Right forelimb (tissue), 1 donor: ENCODE data around the gene TBC1D28.
"Not testable (repeated sequence)": the region's sequence is repeated elsewhere in the genome, so short reads cannot be mapped to it uniquely, and the experiment has no call there.

Source experiments
- DNase-seq: peaks from one replicate; pipeline ENCODE4 v3.0.0-alpha.2; 2018

TBC1D28 gene

GRCh38 chr17:18613016-18613415 is 31.2 kb downstream of the TBC1D28 start:
- not testable (repeated sequence) for DNase-seq

- DNase-seq: not testable (repeated sequence)
Measured at GRCh38 chr17:18593138-18593537, 51.1 kb downstream of the TBC1D28 start.
